ENCODE data around the gene POTEF. TPM values are rescaled to one million over a fixed set of nuclear protein-coding genes. Genes with fewer than 3 reads are reported as not detected.
"Not testable (repeated sequence)": the region's sequence is repeated elsewhere in the genome, so short reads cannot be mapped to it uniquely, and the experiment has no call there.

POTEF gene
- total and polyA plus RNA-seq, 3 donors from 2014 or later = 10.3 to 88.4 (median 56.9) TPM

- Histone ChIP-seq H3K27ac (no peak overlapping the region), H3K9me3 (no peaks in the 10 kb centered on the region)
- WGBS, 2 donors = 89 to 96% methylated on average over 7 to 15 of the region's 15 CpGs
These were observed 6.9 kb upstream of the POTEF start for GRCh38 chr2:130135692-130136541.

GRCh38 chr2:130128464-130128863 lies 558 bp downstream of the POTEF start:
- H3K4me1 ChIP-seq; H3K27me3 ChIP-seq; H3K4me3 ChIP-seq; H3K9me3 ChIP-seq; intact Hi-C loops (cut with DNase I; ENCODE audit: low total_unique reads); H3K27ac ChIP-seq; DNase-seq; H3K36me3 ChIP-seq (ENCODE audit: low read depth, missing control alignments): not testable (repeated sequence)
- WGBS, 2 donors = 66 to 74% methylated on average over 7 to 14 of the region's 14 CpGs

More at GRCh38 chr2:130135692-130136541, 6.9 kb upstream of the POTEF start:
- TF ChIP-seq, protein P1, sequence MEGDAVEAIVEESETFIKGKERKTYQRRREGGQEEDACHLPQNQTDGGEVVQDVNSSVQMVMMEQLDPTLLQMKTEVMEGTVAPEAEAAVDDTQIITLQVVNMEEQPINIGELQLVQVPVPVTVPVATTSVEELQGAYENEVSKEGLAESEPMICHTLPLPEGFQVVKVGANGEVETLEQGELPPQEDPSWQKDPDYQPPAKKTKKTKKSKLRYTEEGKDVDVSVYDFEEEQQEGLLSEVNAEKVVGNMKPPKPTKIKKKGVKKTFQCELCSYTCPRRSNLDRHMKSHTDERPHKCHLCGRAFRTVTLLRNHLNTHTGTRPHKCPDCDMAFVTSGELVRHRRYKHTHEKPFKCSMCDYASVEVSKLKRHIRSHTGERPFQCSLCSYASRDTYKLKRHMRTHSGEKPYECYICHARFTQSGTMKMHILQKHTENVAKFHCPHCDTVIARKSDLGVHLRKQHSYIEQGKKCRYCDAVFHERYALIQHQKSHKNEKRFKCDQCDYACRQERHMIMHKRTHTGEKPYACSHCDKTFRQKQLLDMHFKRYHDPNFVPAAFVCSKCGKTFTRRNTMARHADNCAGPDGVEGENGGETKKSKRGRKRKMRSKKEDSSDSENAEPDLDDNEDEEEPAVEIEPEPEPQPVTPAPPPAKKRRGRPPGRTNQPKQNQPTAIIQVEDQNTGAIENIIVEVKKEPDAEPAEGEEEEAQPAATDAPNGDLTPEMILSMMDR (IDR thresholded peaks at IDR 0.05) = no peak
- no peak for TF ChIP-seq POLR2A (IDR thresholded peaks at IDR 0.05)
- H3K4me3 ChIP-seq = no peak overlapping the region
- no peaks in the 10 kb centered on the region for H3K4me1 ChIP-seq
- H3K27me3 ChIP-seq = no peaks in the 10 kb centered on the region
- no peak for DNase-seq
- intact Hi-C loops (cut with DNase I; ENCODE audit: low total_unique reads) = no loop called here
- no peaks in the 10 kb centered on the region for H3K36me3 ChIP-seq (ENCODE audit: low read depth, missing control alignments)

- DNase-seq; H3K27me3 ChIP-seq; H3K27ac ChIP-seq; H3K36me3 ChIP-seq (ENCODE audit: low read depth, missing control alignments); H3K4me3 ChIP-seq; H3K4me1 ChIP-seq; intact Hi-C loops (cut with DNase I; ENCODE audit: low total_unique reads); H3K9me3 ChIP-seq: not testable (repeated sequence)
- no CpG with 5 or more reads among the region's 9 CpGs for WGBS, 2 donors
These were observed 1.3 kb downstream of the POTEF start for GRCh38 chr2:130127726-130128125.

DNA sequence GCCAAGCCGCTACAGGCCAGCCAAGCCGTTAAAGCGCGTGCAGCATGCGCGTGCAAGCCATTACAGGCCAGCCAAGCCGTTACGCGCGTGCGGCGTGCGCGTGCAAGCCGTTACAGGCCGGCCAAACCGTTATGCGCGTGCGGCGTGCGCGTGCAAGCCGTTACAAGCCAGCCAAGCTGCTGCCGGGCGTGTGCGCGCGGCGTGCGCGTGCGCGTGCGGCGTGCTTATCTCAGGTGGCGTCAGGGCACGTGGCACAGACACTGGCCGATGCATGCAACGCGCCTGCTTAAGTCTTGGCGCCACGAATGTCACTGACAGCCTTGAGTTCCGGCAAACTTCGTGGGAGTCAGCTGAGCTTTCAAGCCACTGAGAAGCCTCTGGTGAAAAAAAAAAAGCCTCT lies 8.1 kb downstream of the POTEF start:
- H3K27ac ChIP-seq; DNase-seq; H3K9me3 ChIP-seq; H3K36me3 ChIP-seq (ENCODE audit: low read depth, missing control alignments); H3K4me1 ChIP-seq; H3K4me3 ChIP-seq; intact Hi-C loops (cut with DNase I; ENCODE audit: low total_unique reads); H3K27me3 ChIP-seq: not testable (repeated sequence)
- 80 to 82% methylated on average over 16 to 43 of the region's 45 CpGs for WGBS, 2 donors

DNA sequence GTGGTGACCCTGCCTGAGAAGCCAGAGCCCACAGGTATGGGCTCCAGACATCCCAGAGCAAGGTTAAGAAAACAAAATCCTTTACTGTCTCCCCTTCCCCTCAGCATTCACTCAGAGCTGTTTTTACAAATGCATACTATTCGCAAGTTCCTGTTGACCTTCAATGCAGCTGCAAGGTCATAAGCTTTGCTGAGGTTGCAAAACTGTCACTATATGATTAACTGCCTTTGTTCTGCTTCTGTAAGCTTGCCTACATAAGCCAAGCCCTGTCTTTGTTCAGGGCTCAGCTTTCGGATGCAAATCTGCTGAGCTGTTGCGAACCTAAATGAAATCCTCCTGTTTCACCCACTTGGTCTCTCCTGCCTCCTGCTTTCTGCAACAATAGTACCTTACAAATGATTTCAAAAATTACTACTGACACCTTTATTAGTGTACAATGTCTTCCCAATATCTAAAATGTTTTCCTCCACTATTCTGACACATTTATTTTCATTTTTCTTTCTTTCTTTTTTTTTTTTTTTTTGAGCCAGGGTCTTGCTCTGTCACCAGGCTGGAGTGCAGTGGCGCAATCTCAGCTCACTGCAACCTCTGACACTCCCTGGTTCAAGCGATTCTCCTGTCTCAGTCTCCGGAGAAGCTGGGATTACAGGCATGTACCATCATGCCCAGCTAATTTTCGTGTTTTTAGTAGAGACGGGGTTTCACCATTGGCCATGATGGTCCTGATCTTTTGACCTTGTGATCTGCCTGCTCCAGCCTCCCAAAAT lies 26.2 kb downstream of the POTEF start:
- H3K36me3 ChIP-seq (ENCODE audit: low read depth, missing control alignments); H3K4me1 ChIP-seq; H3K9me3 ChIP-seq; intact Hi-C loops (cut with DNase I; ENCODE audit: low total_unique reads); DNase-seq; H3K27me3 ChIP-seq; H3K27ac ChIP-seq; H3K4me3 ChIP-seq: not testable (repeated sequence)
- WGBS, 2 donors = 41 to 70% methylated on average over 3 to 7 of the region's 8 CpGs

GRCh38 chr2:130062645-130063044 lies 66.4 kb downstream of the POTEF start:
- WGBS, 2 donors = 85% methylated on average over 2 of the region's 5 CpGs; no CpG with 5 or more reads in 1 of the 2 donors
- H3K27ac ChIP-seq; H3K36me3 ChIP-seq (ENCODE audit: low read depth, missing control alignments); H3K27me3 ChIP-seq; H3K4me1 ChIP-seq; H3K4me3 ChIP-seq; intact Hi-C loops (cut with DNase I; ENCODE audit: low total_unique reads); DNase-seq; H3K9me3 ChIP-seq: not testable (repeated sequence)

GRCh38 chr2:130059982-130060381 lies 69.0 kb downstream of the POTEF start:
- 96% methylated on average over 4 of the region's 10 CpGs; no CpG with 5 or more reads in 1 of the 2 donors for WGBS, 2 donors
- intact Hi-C loops (cut with DNase I; ENCODE audit: low total_unique reads) = not testable (repeated sequence)

DNA sequence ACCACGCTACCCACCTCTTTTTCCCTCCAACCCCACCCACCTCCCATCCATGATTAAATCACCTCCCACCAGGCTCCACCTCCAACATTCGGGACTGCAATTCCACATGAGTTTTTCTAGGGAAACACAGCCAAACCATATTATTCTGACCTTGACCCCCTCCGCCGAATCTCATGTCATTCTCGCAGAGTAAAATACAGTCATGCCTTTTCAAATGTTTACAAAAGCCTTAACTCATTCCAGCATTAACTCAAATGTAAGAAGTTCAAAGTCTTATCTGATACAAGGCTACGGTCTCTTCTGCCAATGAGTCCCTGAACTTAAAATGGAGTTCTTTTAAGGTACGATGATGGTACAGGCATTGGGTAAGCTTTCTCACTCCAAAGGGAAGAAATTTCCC lies 72.7 kb downstream of the POTEF start:
- H3K27me3 ChIP-seq; DNase-seq; H3K4me3 ChIP-seq; H3K4me1 ChIP-seq; H3K9me3 ChIP-seq; H3K27ac ChIP-seq; H3K36me3 ChIP-seq (ENCODE audit: low read depth, missing control alignments); intact Hi-C loops (cut with DNase I; ENCODE audit: low total_unique reads): not testable (repeated sequence)
- WGBS, 2 donors = 35% methylated on average over 5 of the region's 7 CpGs; no CpG with 5 or more reads in 1 of the 2 donors

More at GRCh38 chr2:130059982-130060381, 69.0 kb downstream of the POTEF start:
- H3K4me1 ChIP-seq; H3K27ac ChIP-seq; H3K9me3 ChIP-seq; DNase-seq; H3K27me3 ChIP-seq; H3K4me3 ChIP-seq; H3K36me3 ChIP-seq (ENCODE audit: low read depth, missing control alignments): not testable (repeated sequence)

DNA sequence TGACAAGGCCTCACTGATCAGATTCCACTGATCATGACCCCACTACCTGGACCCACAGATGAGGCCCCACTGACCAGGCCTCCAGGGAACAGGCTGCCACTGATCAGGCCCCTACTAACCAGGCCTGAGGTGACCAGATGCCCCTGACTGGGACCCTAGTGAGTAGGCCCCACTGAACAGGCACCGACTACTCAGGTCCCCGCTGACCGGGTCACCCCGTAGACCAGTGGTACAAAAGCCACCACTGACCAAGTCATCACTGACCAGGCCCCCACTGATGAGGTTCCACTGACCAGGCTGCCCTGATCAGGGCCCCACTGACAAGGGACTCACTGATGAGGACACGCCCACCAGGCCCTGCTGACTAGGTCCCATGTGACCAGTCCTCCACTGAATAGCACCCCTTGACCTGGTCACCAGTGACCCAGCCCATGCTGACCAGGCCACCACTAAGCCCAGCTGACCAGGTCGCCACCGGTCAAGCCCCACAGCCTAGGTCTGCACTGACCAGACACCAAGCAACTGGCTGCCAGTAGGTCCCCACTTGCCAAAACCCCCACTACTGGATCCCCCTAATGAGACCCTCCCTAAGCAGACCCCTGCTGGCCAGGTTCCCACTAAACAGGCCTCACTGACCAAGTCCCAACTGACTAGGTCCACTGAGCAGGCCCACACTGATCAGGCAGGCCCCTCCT lies 75.7 kb downstream of the POTEF start:
- intact Hi-C loops (cut with DNase I; ENCODE audit: low total_unique reads); H3K36me3 ChIP-seq (ENCODE audit: low read depth, missing control alignments); H3K9me3 ChIP-seq; H3K4me3 ChIP-seq; H3K4me1 ChIP-seq; DNase-seq; H3K27ac ChIP-seq; H3K27me3 ChIP-seq: not testable (repeated sequence)
- whole genome bisulfite sequencing, 2 donors = 93 to 100% methylated on average over 3 of the region's 7 CpGs

DNA sequence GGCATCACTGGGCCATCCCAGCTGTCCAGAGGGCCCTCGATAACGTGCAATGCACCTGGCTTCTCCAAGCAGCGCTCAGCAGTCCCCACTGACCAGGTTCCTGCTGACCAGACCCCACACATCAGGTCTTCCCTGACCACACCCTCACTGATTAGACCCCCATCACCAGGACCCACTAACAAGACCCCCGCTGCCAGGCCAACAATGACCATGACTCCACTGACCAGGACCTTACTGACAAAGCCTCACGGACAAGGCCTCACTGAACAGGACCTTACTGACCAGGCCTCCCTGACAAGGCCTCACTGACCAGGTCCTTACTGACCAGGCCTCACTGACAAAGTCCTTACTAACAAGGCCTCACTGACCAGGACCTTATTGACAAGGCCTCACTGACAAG lies 76.6 kb downstream of the POTEF start:
- intact Hi-C loops (cut with DNase I; ENCODE audit: low total_unique reads) = not testable (repeated sequence)
- 95 to 100% methylated on average over 1 to 4 of the region's 5 CpGs for WGBS, 2 donors

More for the DNA sequence above, 76.6 kb downstream of the POTEF start:
- not testable (repeated sequence) for H3K27ac ChIP-seq; H3K4me3 ChIP-seq; H3K27me3 ChIP-seq; DNase-seq; H3K4me1 ChIP-seq; H3K9me3 ChIP-seq; H3K36me3 ChIP-seq (ENCODE audit: low read depth, missing control alignments)
